ENCODE measurements around the gene ST6GALNAC5. TPM values are rescaled to one million over a fixed set of nuclear protein-coding genes. Genes with fewer than 3 reads are reported as not detected.

The ST6GALNAC5 gene
- total RNA-seq, 1 experiment from 2014 or later, result 0.24 TPM

DNA sequence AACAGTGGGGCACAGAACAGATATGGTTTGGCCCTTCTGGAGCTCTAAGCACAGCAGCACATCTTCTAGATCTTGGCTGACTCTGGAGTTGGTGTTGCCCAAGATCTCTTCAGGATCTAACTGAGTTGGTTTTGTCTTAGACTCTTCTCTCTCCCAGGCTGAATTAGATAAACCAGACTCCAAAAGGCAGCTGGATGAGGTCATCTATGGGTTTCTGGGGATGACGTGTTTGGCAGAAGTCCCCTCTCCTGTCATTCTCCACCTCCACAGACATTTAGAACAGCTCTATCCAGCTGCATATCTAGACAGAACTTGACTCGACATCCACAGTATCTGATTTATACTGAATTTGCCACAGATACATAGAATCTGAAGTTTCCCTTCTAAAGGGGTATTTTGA lies 75.3 kb downstream of the ST6GALNAC5 start:
- H3K4me1 ChIP-seq (replicated peaks; ENCODE audit: insufficient read depth), result no peaks in the 10 kb centered on the region
- TF ChIP-seq, protein P1, sequence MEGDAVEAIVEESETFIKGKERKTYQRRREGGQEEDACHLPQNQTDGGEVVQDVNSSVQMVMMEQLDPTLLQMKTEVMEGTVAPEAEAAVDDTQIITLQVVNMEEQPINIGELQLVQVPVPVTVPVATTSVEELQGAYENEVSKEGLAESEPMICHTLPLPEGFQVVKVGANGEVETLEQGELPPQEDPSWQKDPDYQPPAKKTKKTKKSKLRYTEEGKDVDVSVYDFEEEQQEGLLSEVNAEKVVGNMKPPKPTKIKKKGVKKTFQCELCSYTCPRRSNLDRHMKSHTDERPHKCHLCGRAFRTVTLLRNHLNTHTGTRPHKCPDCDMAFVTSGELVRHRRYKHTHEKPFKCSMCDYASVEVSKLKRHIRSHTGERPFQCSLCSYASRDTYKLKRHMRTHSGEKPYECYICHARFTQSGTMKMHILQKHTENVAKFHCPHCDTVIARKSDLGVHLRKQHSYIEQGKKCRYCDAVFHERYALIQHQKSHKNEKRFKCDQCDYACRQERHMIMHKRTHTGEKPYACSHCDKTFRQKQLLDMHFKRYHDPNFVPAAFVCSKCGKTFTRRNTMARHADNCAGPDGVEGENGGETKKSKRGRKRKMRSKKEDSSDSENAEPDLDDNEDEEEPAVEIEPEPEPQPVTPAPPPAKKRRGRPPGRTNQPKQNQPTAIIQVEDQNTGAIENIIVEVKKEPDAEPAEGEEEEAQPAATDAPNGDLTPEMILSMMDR (conservative IDR thresholded peaks at IDR 0.05), result no peak
- TF ChIP-seq EZH2 (IDR thresholded peaks at IDR 0.05; ENCODE audit: low read depth), result no peak
- no peaks in the 10 kb centered on the region for H3K79me2 ChIP-seq (ENCODE audit: low read depth)
- DNase-seq, result no peak
- no peaks in the 10 kb centered on the region for H3K27me3 ChIP-seq (ENCODE audit: insufficient read depth, low read depth)
- H4K20me1 ChIP-seq (ENCODE audit: insufficient read depth), result no peaks in the 10 kb centered on the region
- H3K9me3 ChIP-seq (ENCODE audit: insufficient read depth, low read depth), result no peaks in the 10 kb centered on the region
- CTCF ChIA-PET, result no interaction called here
- no TSS peak for BruUV-seq (replicated peaks)
- H3K4me3 ChIP-seq, result no peak overlapping the region
- no peaks in the 10 kb centered on the region for H3K36me3 ChIP-seq (ENCODE audit: low read depth)
- H3K9me2 ChIP-seq (ENCODE audit: insufficient read depth), result no peaks in the 10 kb centered on the region
- intact Hi-C loops (cut with micrococcal nuclease; ENCODE audit: unreplicated experiment), result no loop called here
- H2AFZ ChIP-seq, result no peak overlapping the region
- no peak overlapping the region for H3K27ac ChIP-seq
- no peaks in the 10 kb centered on the region for H3F3A ChIP-seq (ENCODE audit: insufficient read depth, low read depth)
- POLR2A ChIA-PET (ENCODE audit: unreplicated experiment), result no interaction called here
- H3K4me2 ChIP-seq, result no peak overlapping the region

DNA sequence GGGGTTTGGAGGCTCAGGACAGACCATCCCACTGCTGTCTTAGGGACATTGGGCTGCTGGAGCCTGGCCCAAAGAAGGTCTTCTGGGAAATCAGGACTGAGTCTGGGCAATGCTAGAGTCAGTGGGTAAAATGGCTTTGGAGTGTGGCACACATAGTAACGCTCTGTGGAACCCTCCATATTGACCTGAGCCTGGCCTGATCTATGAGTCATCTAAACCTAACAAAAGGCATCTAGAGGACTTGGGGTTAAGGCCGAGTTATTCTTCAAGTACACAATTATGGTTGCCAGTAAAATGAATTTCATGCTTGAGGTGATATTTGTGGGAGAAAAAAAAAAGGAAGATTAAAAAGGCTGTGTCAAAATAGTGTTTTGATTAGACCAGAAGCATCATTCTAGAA lies 77.7 kb downstream of the ST6GALNAC5 start:
- Histone ChIP-seq H3K27me3 (ENCODE audit: insufficient read depth, low read depth) (no peaks in the 10 kb centered on the region), H3K4me3 (no peak overlapping the region), H3K36me3 (ENCODE audit: low read depth) (no peaks in the 10 kb centered on the region), H3K9me3 (ENCODE audit: insufficient read depth, low read depth) (no peaks in the 10 kb centered on the region), H3F3A (ENCODE audit: insufficient read depth, low read depth) (no peaks in the 10 kb centered on the region), H3K27ac (no peak overlapping the region), H4K20me1 (ENCODE audit: insufficient read depth) (no peaks in the 10 kb centered on the region), H3K79me2 (ENCODE audit: low read depth) (no peaks in the 10 kb centered on the region), H3K4me1 (replicated peaks; ENCODE audit: insufficient read depth) (peaks cover 3% of the 10 kb centered on the region; the same call in 1 of the 2 replicates), H3K4me2 (no peak overlapping the region), H3K9me2 (ENCODE audit: insufficient read depth) (no peaks in the 10 kb centered on the region), H2AFZ (no peak overlapping the region)
- intact Hi-C loops (cut with micrococcal nuclease; ENCODE audit: unreplicated experiment), result no loop called here
- BruUV-seq (replicated peaks), result no TSS peak
- no peak for DNase-seq
- ChIA-PET POLR2A (ENCODE audit: unreplicated experiment) (no interaction called here), CTCF (no interaction called here)
- TF ChIP-seq EZH2 (IDR thresholded peaks at IDR 0.05; ENCODE audit: low read depth), result no peak
- TF ChIP-seq, protein P1 (conservative IDR thresholded peaks at IDR 0.05), result no peak

DNA sequence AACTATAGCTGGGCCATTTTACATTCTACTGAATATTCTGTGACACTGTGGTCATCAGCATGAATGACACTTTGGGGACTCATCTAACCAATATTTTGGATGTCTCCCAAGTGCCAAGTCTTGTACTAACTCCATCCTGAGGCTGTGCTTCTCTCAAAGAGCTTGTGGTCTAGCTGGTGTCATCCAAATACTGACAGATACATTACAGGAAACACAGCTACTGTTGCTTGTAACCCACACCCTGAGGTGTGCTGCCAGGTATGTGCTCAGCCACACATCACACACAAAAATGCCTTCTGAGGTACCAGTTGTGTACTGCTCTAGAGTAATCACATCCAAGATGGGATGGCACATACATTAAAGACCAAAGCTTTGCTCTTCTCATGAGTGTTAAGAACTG lies 81.6 kb downstream of the ST6GALNAC5 start:
- ChIA-PET POLR2A (ENCODE audit: unreplicated experiment) (no interaction called here), CTCF (no interaction called here)
- intact Hi-C loops (cut with micrococcal nuclease; ENCODE audit: unreplicated experiment), result no loop called here
- no peak for DNase-seq
- Histone ChIP-seq H2AFZ (no peak overlapping the region), H3K27me3 (ENCODE audit: insufficient read depth, low read depth) (no peaks in the 10 kb centered on the region), H3K9me2 (ENCODE audit: insufficient read depth) (no peaks in the 10 kb centered on the region), H3K79me2 (ENCODE audit: low read depth) (no peaks in the 10 kb centered on the region), H3F3A (ENCODE audit: insufficient read depth, low read depth) (no peaks in the 10 kb centered on the region), H3K4me1 (replicated peaks; ENCODE audit: insufficient read depth) (peaks cover 4% of the 10 kb centered on the region; the same call in 1 of the 2 replicates), H4K20me1 (ENCODE audit: insufficient read depth) (no peaks in the 10 kb centered on the region), H3K4me3 (no peak overlapping the region), H3K27ac (no peak overlapping the region), H3K36me3 (ENCODE audit: low read depth) (no peaks in the 10 kb centered on the region), H3K9me3 (ENCODE audit: insufficient read depth, low read depth) (no peaks in the 10 kb centered on the region), H3K4me2 (no peak overlapping the region)
- TF ChIP-seq, protein P1 (conservative IDR thresholded peaks at IDR 0.05), result no peak
- no peak for TF ChIP-seq EZH2 (IDR thresholded peaks at IDR 0.05; ENCODE audit: low read depth)
- no TSS peak for BruUV-seq (replicated peaks)
